GM19025 (cell line): Measurements from ENCODE around the gene PTPRN2.

Experiments used
- ATAC-seq: cut with Tn5 transposase; IDR thresholded peaks from one replicate; pipeline ENCODE4 v1.9.1; 2021; ENCODE audit warnings: mild to moderate bottlenecking, low read depth, moderate library complexity; ENCODE audit not compliant: unreplicated experiment

PTPRN2 gene

DNA sequence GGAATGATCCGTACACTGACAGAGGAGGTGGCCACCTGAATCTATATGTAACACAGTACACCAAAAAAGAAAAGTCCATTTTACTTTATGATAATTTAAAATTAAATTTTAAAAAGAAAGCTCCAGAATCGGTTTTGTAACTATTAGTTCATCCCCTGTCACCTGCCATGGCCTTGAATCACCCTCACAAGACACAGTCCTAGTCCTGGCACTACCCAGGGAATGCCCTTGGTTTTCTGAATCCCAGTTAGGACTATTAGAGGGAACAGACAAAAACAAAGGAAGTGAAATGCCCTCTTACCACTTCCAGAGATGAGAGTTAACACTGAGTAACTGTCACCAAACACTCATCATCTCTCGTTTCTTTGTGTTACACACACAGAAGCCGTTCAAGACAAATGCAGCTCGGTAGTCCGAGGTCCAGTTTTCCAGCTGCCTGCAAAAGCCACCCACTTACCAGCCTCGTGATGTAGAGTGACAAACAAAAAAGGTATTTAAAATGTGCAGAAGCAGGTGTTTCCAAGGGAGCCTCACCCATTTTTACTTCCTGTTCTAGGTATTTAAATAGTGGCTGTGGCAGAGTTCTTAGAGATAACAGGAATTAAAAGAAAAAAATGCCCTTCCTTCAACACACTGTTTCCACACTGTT lies 6.1 kb downstream of the PTPRN2 start:
- no peak for ATAC-seq

DNA sequence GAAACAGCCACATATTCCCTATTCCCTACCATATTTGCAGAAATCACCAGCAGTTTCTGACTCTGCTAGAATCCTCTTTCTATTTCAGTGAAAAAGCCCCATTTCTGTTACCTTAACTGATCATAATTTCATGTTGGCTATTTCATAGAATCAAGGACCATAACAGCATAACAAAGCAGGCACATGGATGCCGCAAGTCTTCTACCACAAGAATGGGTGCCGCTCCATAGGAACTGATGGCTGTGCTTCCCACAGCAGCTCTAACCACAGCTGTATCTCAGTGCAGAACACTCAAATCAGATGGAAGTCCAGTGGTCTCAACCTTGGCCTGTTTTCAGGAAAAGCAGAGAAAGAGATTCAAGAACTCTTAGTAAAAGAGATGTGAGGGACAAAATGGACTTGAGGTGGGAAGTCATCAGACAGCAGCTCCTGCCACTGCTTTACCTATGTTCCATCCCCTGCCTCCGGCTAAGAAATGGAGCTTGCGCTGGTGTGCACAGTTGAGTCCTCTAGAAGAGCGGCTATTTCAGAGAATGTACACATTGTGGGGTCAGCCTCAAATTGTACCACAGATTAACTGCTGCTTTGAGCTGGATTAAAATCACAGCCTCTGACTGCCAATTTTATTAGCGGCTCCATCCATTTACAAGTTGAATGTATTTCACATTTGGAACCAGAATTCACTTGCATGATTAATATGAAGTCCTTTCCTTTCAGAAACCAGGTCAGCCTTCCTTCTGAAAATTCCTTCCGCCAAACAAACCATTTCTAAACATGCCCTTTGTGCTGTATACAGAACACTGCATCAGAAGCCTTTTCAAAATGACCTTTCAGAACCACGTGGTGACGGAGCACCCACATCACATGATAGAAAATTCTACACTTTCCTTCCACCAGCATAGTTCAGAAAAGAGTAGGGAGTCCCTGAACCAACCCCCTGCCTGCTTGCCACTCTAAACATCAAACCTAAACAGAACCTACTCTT lies 7.7 kb downstream of the PTPRN2 start:
- ATAC-seq = no peak

DNA sequence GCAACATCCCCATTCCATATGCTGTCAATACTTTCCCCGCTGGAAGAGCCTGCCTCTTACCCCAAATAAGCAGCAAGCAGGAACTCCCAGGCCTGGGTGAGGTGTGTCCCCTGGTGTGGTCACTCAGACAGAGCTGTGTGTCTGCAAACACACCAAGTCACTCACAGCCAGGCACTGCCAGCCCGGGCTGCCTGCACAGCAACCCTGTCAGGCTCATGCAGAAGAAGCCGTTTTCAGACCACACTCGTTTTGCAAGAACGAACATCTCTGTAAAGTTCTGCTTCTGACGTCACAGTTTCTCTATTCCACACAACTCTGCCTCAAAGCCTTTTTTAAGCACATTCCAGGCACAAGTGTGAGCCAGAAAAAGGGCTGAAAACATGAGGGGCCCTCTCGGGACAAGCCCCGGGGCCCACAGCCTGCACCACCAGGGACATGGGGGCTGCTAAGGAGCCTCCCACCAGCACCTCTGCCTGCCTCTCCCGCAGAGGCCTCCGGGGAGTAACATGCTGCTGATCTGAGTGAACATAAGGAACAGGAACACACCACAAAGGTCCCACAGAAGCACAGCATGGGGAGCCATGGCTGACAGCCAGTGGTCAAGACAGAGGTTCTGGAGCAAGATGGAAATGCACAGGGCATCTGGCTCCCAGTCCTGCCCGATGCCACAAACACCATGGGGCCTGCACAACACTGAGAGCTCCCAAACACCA lies 11.4 kb downstream of the PTPRN2 start:
- no peak for ATAC-seq

DNA sequence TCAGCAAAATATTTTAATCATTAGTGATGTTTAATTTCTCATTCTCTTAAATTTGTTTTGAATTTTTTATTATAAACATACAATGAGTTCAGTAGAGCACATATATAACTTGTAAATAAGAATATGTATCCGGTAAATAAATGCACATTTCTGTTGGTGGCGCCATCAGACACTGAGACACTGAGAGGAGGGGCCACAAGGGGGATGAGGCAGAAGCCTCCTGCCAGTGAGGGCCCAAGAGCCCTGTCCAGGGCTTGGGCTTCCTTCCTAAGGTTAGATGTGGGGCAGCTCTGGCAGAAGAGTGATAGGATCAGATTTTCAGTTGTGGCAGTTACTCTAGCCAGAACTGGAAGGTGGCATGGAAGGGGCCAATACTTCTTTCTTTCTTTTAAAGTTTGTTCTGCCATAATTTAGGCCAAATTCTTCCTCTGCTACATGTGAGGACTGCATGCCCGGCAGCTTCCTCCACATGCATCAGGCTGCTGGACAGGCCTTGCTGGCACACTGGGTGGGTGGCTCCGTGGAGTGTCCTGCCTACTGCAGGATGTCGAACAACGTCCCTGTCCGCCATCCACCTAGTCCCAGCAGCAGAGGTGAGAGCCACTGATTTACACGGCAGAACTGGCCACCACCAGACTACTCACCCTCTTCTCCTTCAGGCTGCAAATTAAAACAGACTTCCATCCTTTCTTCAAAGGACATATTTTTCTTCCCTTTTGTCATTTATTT lies 13.2 kb downstream of the PTPRN2 start:
- no peak for ATAC-seq

DNA sequence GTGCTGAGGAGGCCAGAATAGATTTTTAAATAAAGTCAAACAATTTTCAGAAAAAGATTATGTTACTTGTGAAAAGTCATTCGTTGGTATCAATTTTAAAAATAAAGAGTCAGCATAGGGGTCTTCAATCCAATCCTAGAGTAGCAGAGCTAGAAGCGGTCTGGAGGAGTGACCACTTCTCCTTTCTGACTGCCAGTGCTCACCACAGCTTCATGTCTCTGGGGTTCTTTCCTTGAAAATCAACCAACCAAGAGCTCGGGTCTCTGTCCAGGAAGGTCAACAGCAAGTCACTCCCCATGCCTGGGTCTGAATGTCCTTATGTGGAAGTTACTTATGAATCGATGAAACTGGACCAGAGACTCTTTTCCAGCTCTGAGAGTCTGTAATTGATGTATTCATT lies 14.3 kb downstream of the PTPRN2 start:
- ATAC-seq = no peak

DNA sequence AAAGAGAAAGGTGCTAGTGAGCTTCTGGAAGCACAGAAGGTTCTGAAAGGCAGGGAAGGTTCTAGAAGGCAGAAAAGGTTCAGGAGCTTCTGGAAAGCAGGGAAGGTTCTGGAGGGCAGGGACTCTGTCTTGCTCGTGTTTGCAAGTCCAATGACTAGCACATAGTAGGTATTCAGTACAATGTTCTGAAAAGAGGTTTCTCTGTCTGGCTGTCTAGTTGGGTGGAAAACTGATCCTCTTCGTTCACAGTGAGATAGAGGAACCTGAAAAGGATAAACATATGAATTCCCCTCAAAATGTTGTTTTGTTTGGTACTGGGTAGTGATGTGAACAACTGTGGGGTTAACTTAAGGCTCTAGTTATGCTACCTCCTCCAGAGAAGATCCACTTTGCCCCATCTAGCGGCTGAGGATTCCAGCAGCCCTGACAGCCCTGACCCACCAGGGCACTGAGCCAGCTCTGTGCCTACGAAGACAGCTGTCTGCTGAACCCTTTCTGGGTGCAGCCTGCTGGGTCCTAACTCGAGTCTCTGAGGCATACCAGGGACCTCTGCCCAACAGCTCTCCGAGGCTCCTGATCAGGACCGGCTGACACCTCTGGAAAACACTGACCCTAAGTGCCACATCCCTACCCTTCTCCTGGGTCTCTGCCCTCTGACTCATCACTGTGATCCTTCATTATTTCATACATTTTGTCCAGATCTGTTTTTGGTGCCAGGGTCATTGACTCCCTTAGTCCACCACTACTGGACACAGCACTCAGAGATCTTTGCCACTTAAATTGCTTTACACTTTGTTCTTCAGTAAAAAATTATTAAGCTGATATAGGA lies 15.4 kb downstream of the PTPRN2 start:
- ATAC-seq = no peak

DNA sequence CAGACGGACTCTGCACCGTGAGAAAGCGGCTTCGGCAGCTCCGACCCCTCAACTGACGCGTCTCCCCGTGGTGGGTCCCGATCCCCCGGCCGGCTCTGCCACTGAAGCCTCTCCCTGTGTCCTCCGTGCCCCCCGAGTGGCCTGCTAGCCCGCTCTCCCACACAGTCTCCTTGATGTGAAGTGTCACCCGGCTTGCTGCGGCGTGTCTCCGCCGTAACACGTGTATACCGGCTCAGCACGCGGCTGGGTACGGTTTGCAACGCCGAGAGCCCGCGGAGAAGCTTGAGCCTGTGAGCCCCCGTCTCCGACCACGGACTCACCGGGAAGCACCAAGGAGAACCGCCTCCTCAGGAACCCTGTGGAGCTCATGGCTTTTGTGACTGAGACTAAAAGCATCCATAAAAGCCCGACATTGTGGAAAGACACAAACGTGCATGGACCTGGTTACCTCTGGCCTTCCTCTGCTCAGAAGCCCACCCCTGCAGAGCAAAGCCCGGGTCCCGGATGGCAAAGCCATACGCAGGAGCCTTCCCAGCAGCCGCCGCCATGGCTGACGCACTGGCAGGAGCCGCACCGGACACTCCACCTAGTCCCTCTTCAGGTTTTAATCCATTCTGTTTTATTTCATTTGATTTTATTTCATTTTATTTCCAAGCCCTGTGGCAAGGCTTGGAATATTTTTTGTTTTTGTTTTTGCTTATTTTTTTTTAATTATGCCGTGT lies 17.0 kb downstream of the PTPRN2 start:
- no peak for ATAC-seq

DNA sequence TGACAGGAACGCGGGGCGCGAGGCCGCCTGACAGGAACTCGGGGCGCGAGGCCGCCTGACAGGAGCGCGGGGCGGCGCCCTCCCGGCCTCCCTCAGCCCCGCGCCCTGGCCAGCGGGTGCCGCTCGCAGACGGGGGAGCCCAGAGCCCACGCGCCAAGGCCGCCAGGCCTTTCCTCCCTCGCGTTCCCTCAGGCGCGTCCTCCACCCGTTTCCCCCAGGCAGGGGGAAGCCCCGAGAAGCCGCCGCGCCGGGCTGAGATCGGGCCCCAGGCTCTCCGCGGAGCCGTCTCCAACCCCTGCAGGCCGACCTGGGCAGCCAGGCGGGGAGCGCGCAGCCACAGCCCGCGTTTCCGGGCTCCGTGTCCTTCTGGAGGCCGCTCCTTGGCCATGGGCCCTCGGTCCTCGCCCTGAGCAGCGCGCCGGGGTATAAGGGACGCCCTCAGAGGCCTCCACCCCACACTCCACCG lies 17.7 kb downstream of the PTPRN2 start:
- ATAC-seq = no peak

DNA sequence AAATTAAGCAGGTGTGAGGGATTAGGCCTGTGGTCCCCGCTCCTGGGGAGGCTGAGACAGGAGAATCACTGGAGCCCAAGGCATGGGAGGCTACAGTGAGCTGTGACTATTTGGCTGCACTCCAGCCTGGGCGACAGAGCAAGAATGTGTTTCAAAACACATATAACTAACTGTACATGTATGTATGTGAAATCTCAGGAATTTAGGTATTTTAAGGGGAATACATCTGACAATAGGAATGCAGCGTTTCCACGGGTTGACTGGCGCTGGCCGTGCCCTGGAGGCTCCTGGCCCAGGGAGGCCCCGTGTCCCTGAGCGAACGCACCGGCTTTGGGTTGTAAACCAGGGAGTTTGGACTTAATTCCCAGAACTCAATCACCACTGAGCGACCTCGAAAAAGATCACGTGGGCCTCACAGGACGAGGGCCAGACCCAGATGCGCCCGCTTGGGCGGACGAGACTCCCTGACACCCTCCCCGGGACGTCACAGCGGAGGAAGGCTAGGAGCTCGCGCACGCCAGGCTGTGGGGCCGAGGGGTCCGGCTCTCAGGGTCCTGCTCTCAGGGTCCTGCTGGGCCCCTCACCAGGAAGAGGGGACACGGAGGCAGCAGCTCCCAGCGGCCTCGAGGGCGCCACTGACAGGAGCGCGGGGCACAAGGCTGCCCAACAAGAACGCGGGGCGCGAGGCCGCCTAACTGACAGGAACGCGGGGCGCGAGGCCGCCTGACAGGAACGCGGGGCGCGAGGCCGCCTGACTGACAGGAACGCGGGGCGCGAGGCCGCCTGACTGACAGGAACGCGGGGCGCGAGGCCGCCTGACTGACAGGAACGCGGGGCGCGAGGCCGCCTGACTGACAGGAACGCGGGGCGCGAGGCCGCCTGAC lies 18.4 kb downstream of the PTPRN2 start:
- no peak for ATAC-seq

DNA sequence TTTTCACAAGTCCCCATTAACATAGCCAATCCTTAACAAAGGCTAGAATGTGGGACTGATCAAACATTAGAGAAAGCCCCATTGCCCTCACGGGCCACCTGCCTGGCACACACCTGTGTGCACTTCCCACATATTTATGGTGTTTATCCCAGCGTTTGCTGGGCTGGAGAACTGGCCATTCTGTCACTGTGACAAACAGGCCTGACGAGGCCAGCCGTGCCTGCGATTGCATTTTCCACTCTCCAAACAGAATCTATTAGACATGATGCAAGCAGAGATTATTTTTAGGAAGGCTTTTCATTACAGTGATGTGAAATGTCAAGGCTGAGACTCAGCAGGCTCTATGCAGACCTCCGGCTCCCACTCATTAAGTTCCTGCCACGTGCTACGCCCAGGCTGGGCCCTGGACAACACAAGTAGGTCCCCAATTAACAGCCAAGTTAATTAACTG lies 20.4 kb downstream of the PTPRN2 start:
- ATAC-seq = no peak

DNA sequence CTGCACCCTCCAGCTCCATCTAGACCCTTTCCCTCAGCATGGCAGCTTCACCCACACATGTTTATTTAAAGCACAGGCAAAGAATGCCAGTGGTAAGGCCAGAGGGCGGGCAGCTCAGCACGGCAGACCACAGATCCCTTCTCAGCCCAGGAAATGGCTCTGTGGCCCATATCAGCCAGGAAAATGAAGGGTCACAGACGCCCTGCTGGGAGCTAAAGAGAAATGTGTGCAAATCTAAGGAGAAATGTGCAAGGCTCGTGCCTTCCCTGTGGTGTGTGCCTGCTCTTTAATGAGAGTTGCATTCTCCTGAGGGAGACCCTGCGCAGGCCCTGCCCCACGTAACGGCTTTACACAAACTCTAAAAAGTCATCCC lies 23.0 kb downstream of the PTPRN2 start:
- ATAC-seq = no peak

DNA sequence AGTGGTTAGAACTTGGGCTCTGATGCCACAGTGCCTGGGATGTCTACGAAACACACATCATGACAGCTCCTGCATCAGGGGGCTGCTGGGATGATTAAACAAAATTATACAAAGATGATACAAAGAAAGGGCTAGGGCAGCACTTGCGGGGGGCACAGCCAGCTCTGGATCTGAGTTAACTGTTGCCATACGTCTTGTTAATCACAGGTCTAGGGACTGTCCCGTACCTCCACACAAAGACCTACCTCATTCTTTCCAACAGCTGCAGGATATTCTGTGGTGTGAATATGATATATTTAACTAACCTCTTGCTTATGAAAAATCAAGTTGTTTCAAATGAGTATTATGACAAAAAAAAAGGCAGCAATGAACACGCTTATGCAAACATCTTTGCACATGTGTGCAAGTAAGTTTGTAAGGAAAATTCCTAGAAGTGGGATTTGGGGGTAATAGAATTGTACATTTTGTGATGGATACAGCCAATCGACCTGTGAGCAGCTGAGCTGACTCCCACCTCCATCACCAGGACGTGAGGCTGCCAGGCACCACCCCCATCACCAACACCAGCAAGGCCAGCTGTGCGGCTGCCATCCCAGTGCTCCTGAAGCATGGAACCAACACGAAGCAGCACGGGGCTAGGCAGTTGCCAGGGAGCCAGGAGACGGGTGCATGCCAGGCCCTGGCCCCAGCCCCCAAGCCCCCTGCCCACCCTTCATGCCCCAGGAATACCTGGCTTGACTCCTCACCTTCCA lies 23.5 kb downstream of the PTPRN2 start:
- ATAC-seq = no peak

DNA sequence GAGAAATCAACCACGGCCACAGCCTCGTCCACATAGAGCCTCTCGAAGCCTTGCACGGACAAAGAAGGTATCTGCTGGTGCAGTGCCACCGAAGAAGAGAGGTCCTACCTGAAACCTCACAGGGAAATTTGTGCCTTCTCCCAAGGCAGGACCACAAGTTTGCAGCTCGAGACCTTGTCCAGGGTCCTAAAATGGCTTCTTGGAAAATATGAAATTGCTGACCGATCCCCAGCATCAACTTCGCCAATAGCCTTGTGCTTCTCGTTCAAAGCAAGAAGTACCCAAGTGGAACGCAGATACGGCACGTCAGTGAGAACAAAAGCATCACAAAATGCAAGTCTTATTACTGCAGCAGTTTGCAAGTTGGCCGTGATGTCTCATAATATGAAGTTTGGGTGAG lies 24.6 kb downstream of the PTPRN2 start:
- ATAC-seq = no peak

DNA sequence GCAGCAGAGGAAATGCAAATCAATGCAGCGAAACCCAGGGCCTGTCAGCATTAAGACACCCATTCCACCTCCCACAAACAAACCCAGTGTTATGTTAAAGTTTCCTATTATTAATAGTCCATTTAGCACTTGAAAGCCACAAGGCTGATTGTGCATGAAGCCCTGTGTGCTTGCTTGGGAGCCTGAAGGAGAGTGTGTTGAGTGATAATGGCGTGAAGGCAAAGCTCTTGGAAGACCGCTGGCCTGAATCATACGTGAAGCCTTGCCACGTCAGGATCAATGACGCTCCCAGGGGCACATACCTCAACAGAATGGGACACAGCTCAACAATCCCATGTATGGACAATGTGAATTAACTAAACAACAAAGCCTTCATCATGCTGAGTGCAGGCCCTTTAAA lies 25.1 kb downstream of the PTPRN2 start:
- no peak for ATAC-seq

DNA sequence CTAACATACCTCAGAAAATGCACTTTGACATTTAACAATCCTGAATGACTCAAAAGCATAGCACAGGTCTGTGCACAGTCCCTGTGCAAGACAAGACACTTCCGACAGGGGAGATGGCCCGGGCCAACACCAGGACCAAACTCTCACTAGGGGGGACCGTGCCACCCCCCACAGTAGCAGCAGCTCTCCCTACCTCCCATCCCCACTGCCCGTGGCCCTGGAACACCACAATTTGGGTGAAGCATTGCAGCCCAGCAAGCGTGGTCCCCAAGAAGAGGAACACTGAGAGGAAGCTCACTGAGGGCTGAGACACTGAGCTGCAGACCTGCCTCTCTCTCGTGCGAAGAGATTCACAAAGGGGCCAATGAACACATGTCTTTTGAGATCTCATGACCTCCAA lies 26.0 kb downstream of the PTPRN2 start:
- ATAC-seq = no peak

DNA sequence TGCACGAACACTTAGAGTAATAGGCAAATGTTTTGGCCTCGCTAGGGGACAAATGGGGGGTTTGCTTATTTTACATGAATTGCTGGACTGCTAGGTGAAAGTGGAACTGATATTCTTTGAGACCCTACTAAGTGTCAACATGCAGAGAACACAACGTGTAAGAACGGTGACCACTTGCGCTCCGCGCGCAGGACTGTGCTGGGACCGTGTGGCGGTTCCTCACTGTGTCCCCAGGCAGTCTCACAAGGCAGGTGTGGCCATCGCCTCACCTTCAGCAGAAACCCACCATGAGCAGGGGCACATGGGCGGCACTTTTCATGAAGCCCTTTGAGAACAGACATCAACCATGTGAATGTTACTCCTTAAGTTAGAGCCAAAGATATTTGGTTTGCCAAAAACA lies 27.2 kb downstream of the PTPRN2 start:
- no peak for ATAC-seq

DNA sequence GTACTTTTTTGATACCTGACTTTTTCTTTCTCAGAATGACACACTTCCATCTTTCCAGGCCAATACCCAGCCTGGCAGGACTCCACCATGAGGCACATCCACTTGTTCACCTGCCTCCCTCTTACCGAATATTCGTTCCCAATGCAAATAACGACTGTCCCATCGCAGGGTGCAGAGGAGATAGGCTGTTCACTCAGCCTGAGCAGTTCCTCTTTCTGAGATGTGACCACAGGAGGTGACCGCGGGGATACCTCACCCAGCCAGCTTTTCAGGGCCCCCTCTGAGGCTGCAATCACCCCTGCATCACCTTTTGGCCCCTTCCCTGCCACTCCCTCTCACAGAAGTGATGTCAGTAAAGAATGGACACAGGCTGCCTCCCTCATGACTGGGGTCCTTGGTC lies 28.3 kb downstream of the PTPRN2 start:
- ATAC-seq = no peak
